Sigmoid colon (tissue), 7 donors: Measurements from ENCODE around the gene PNMA5. TPM values are rescaled to one million over a fixed set of nuclear protein-coding genes. Genes with fewer than 3 reads are reported as not detected.

Source experiments
- DNase-seq: peaks from one replicate; pipeline ENCODE4 v3.0.0-alpha.2; 2019
- H3K27ac ChIP-seq, 4 donors: fragments of 200-600 bp; sonication (generic); one replicate each; pipeline ENCODE4 v1.5.1; 2016 to 2019; ENCODE audit warnings: mild to moderate bottlenecking in 1 of 4
- H3K27me3 ChIP-seq, 3 donors: fragments of 200-600 bp; sonication (generic); one replicate each; pipeline ENCODE4 v1.5.1; 2019; ENCODE audit warnings: mild to moderate bottlenecking in 1 of 3
- H3K36me3 ChIP-seq, 4 donors: fragments of 200-600 bp; sonication (generic); one replicate each; pipeline ENCODE4 v1.5.1; 2016 to 2019
- H3K4me1 ChIP-seq, 4 donors: fragments of 200-600 bp; sonication (generic); one replicate each; pipeline ENCODE4 v1.5.1; 2017 to 2019
- H3K4me3 ChIP-seq, 4 donors: fragments of 200-600 bp; sonication (generic); one replicate each; pipeline ENCODE4 v1.5.1; 2017 to 2019; ENCODE audit warnings: mild to moderate bottlenecking in 2 of 4, moderate library complexity in 1 of 4
- H3K9me3 ChIP-seq, 4 donors: fragments of 200-600 bp in 3 of 4; sonication (generic) in 3 of 4; one replicate each; pipeline versions ENCODE4 v1.5.1 to v1.6.1; 2013 to 2019
- CTCF ChIP-seq, 4 experiments: fragments of 450-650 bp in 3 of 4; fragments of 200-600 bp in 1 of 4; IDR thresholded peaks; one replicate each; pipeline ENCODE4 v1.5.1; 2016 to 2019; ENCODE audit warnings: antibody characterized with exemption in 4 of 4, mild to moderate bottlenecking in 3 of 4, moderate library complexity in 2 of 4
- EP300 ChIP-seq, 4 donors: sonication (generic); formaldehyde crosslinking; IDR thresholded peaks; one replicate each; pipeline ENCODE4 v1.6.1; 2017; ENCODE audit warnings: antibody characterized with exemption in 4 of 4
- POLR2A ChIP-seq, 2 donors: fragments of 450-650 bp; IDR thresholded peaks; one replicate each; pipeline ENCODE4 v1.6.1; 2016; ENCODE audit warnings: antibody characterized with exemption in 2 of 2, mild to moderate bottlenecking in 2 of 2, moderate library complexity in 2 of 2
- POLR2AphosphoS5 ChIP-seq, 4 donors: sonication (generic); formaldehyde crosslinking; IDR thresholded peaks; one replicate each; pipeline ENCODE4 v1.6.1; 2017; ENCODE audit warnings: antibody characterized with exemption in 4 of 4
- WGBS, 2 donors: extraction: QIAGEN DNeasy Blood & Tissue Kit; methylation state at CpG; one replicate each; pipeline ENCODE4 v1.1.7; 2013; 5-methylcytosine and 5-hydroxymethylcytosine counted together
- intact Hi-C: fragments of 100-400 bp; cut with DNase I; formaldehyde crosslinking; loops from one replicate; pipeline ENCODE4 v1.15.1; 2023
- polyA plus RNA-seq, 3 donors: library from polyadenylated mRNA; stranded (reverse); fragments of 200-250 nt; gene quantifications; one replicate each; pipeline ENCODE4 v1.2.3, GENCODE V29; 2013
- total RNA-seq, 4 donors: library from RNA; depleted of rRNA; stranded (reverse); fragments of >200 nt; gene quantifications; one replicate each; pipeline ENCODE4 v1.1.0, GENCODE V29; 2016
- donor health status: healthy with polysubstance abuse.
- donor health status: Bipolar disorder and iron deficiency.
- donor health status: healthy.

Gene PNMA5
- total RNA-seq, result not detected
- under 1 TPM in 1 of 3 donors, not detected in 2; 0.03 TPM for polyA plus RNA-seq

- no peaks in the 10 kb centered on the region for H3K9me3 ChIP-seq
- TF ChIP-seq POLR2AphosphoS5 (IDR thresholded peaks at IDR 0.05) (no peak), EP300 (IDR thresholded peaks at IDR 0.05) (no peak), POLR2A (IDR thresholded peaks at IDR 0.05) (no peak), CTCF (IDR thresholded peaks at IDR 0.05) (no peak)
- no peak for DNase-seq
- H3K27ac ChIP-seq, result no peak within 1 kb of the TSS
- peaks cover 0 to 2% (median 0%) of the 10 kb centered on the region in 3 donors for H3K27me3 ChIP-seq
- 94 to 96% methylated on average over 31 of the region's 31 CpGs for WGBS, 2 donors
- H3K36me3 ChIP-seq, result no peaks in the 10 kb centered on the region
- H3K4me1 ChIP-seq, result no peaks in the 10 kb centered on the region
- intact Hi-C loops, result no loop called here
- no peak within 1 kb of the TSS for H3K4me3 ChIP-seq
These were observed at the start of gene PNMA5 for GRCh38 chrX:152993933-152994332. Gene PNMA5 (minus strand): TSS chrX:152994116. CDS start chrX:152991598, 2,518 bp downstream.

- TF ChIP-seq EP300 (IDR thresholded peaks at IDR 0.05), result no peak
- no peak for TF ChIP-seq POLR2AphosphoS5 (IDR thresholded peaks at IDR 0.05)
- TF ChIP-seq POLR2A (IDR thresholded peaks at IDR 0.05), result no peak
- peak; percentile 77 to 83 (median 81) for TF ChIP-seq CTCF (IDR thresholded peaks at IDR 0.05)
- Histone ChIP-seq H3K27ac (no peak overlapping the region), H3K4me3 (peak overlapping the region in 3 of 4 donors; percentile 30 to 40 (median 38)), H3K9me3 (no peaks in the 10 kb centered on the region), H3K4me1 (peaks cover 0 to 4% (median 0%) of the 10 kb centered on the region in 4 donors), H3K36me3 (no peaks in the 10 kb centered on the region), H3K27me3 (peaks cover 0 to 2% (median 0%) of the 10 kb centered on the region in 3 donors)
- 20 to 28% methylated on average over 64 of the region's 64 CpGs for WGBS, 2 donors
- intact Hi-C loops, result loop anchor here (2.0 kb wide), 2 partner anchors 90 to 474 kb away; no protein-coding TSS in a partner anchor
- peak; percentile 84 for DNase-seq
These were observed 38.6 kb upstream of the PNMA5 start for GRCh38 chrX:153032397-153033118.

GRCh38 chrX:153030801-153031200 is 36.9 kb upstream of the PNMA5 start:
- Histone ChIP-seq H3K27ac (no peak overlapping the region), H3K4me1 (peaks cover 0 to 4% (median 0%) of the 10 kb centered on the region in 4 donors), H3K9me3 (no peaks in the 10 kb centered on the region), H3K36me3 (no peaks in the 10 kb centered on the region), H3K4me3 (no peak overlapping the region), H3K27me3 (peaks cover 0 to 2% (median 0%) of the 10 kb centered on the region in 3 donors)
- TF ChIP-seq EP300 (IDR thresholded peaks at IDR 0.05) (no peak), POLR2A (IDR thresholded peaks at IDR 0.05) (no peak), CTCF (IDR thresholded peaks at IDR 0.05) (no peak), POLR2AphosphoS5 (IDR thresholded peaks at IDR 0.05) (no peak)
- intact Hi-C loops, result no loop called here
- 92% methylated on average over 12 of the region's 12 CpGs for WGBS, 2 donors
- DNase-seq, result no peak

GRCh38 chrX:153029875-153030274 is 36.0 kb upstream of the PNMA5 start:
- Histone ChIP-seq H3K4me1 (peaks cover 0 to 4% (median 0%) of the 10 kb centered on the region in 4 donors), H3K4me3 (no peak overlapping the region), H3K36me3 (no peaks in the 10 kb centered on the region), H3K9me3 (no peaks in the 10 kb centered on the region), H3K27ac (no peak overlapping the region), H3K27me3 (peaks cover 0 to 2% (median 0%) of the 10 kb centered on the region in 3 donors)
- no peak for DNase-seq
- intact Hi-C loops, result no loop called here
- 92 to 94% methylated on average over 11 of the region's 11 CpGs for WGBS, 2 donors
- no peak for TF ChIP-seq CTCF (IDR thresholded peaks at IDR 0.05)
- TF ChIP-seq EP300 (IDR thresholded peaks at IDR 0.05), result no peak
- TF ChIP-seq POLR2AphosphoS5 (IDR thresholded peaks at IDR 0.05), result no peak
- TF ChIP-seq POLR2A (IDR thresholded peaks at IDR 0.05), result no peak
